Esophagus muscularis mucosa (tissue), 4 donors: ENCODE results near the gene SHTN1.

Experiments used
- CTCF ChIP-seq, 3 experiments: fragments of 200-600 bp in 2 of 3; fragments of 450-650 bp in 1 of 3; sonication (generic) in 2 of 3; IDR thresholded peaks; one replicate each; pipeline ENCODE4 v1.5.1; 2017 to 2019; ENCODE audit warnings: antibody characterized with exemption in 3 of 3, mild to moderate bottlenecking in 2 of 3, moderate library complexity in 1 of 3
- EP300 ChIP-seq: sonication (generic); formaldehyde crosslinking; IDR thresholded peaks from one replicate; pipeline ENCODE4 v1.6.1; 2017; ENCODE audit warnings: antibody characterized with exemption
- POLR2A ChIP-seq: fragments of 450-650 bp; IDR thresholded peaks from one replicate; pipeline ENCODE4 v1.6.1; 2017; ENCODE audit warnings: antibody characterized with exemption, moderate library complexity, mild to moderate bottlenecking, low read depth
- POLR2AphosphoS5 ChIP-seq, 2 donors: sonication (generic); formaldehyde crosslinking; IDR thresholded peaks; one replicate each; pipeline ENCODE4 v1.6.1; 2017; ENCODE audit warnings: antibody characterized with exemption in 2 of 2

- TF ChIP-seq CTCF (IDR thresholded peaks at IDR 0.05) = no peak
- TF ChIP-seq EP300 = no peak
- no peak for TF ChIP-seq POLR2AphosphoS5 (IDR thresholded peaks at IDR 0.05)
- no peak for TF ChIP-seq POLR2A
These were observed 87.5 kb downstream of the SHTN1 start for GRCh38 chr10:116917481-116917880.
